Bronchial epithelial cell (primary cell): ENCODE data around the gene MGST2. TPM values are rescaled to one million over a fixed set of nuclear protein-coding genes. Genes with fewer than 3 reads are reported as not detected.

Source experiments
- DNase-seq: peaks from one replicate; pipeline ENCODE4 v3.0.0-alpha.2; 2010; ENCODE audit warnings: low read depth
- FAIRE-seq: peaks from 2 replicates; lab custom pipeline; 2011; peaks lifted over from hg19 to GRCh38; lab: Jason Lieb, UNC
- H3K27me3 ChIP-seq: 2 replicates; pipeline ENCODE4 v1.5.1; 2011; ENCODE audit warnings: low read length; ENCODE audit not compliant: control insufficient read depth, insufficient read depth
- H3K36me3 ChIP-seq: 2 replicates; pipeline ENCODE4 v1.5.1; 2011; ENCODE audit warnings: low read length; ENCODE audit not compliant: control insufficient read depth, insufficient read depth
- H3K4me3 ChIP-seq: 2 replicates; pipeline ENCODE4 v1.5.1; 2011; ENCODE audit warnings: mild to moderate bottlenecking, low read depth, low read length, control low read depth
- CTCF ChIP-seq: IDR thresholded peaks from 2 replicates; pipeline ENCODE4 v1.5.1; 2011; ENCODE audit warnings: mild to moderate bottlenecking, moderate library complexity, low read length, control low read depth, inconsistent platforms; ENCODE audit not compliant: insufficient read depth, severe bottlenecking
- total RNA-seq: library from RNA; depleted of rRNA; stranded (reverse); fragments of >200 nt; gene quantifications from 2 replicates; pipeline ENCODE4 v1.2.1, GENCODE V29; 2014

Gene MGST2
- total RNA-seq, 1 donor from 2014 or later: 28.7 TPM

- Histone ChIP-seq H3K4me3 (no peak overlapping the region), H3K36me3 (no peaks in the 10 kb centered on the region), H3K27me3 (no peaks in the 10 kb centered on the region)
- TF ChIP-seq CTCF: no peak
- DNase-seq: no peak
- no peak for FAIRE-seq
Measured at GRCh38 chr4:139728840-139729239, 63.2 kb downstream of the MGST2 start.

GRCh38 chr4:139732991-139733570 is 67.5 kb downstream of the MGST2 start:
- no peak for FAIRE-seq
- H3K36me3 ChIP-seq: no peaks in the 10 kb centered on the region
- no peak overlapping the region for H3K4me3 ChIP-seq
- no peaks in the 10 kb centered on the region for H3K27me3 ChIP-seq
- no peak for DNase-seq
- TF ChIP-seq CTCF: no peak

- H3K36me3 ChIP-seq: no peaks in the 10 kb centered on the region
- FAIRE-seq (no peak), DNase-seq (peak; percentile 65)
- no peak for TF ChIP-seq CTCF
- no peaks in the 10 kb centered on the region for H3K27me3 ChIP-seq
- peak overlapping the region; percentile 30 for H3K4me3 ChIP-seq
Measured at GRCh38 chr4:139734201-139734874, 68.7 kb downstream of the MGST2 start.

- FAIRE-seq: no peak
- Histone ChIP-seq H3K27me3 (no peaks in the 10 kb centered on the region), H3K36me3 (no peaks in the 10 kb centered on the region)
Measured at GRCh38 chr4:139734875-139735380, 69.3 kb downstream of the MGST2 start.

GRCh38 chr4:139735381-139736273 is 70.0 kb downstream of the MGST2 start:
- DNase-seq (no peak), FAIRE-seq (no peak)
- no peak for TF ChIP-seq CTCF
- H3K27me3 ChIP-seq: no peaks in the 10 kb centered on the region
- peak overlapping the region; percentile 30 for H3K4me3 ChIP-seq
- no peaks in the 10 kb centered on the region for H3K36me3 ChIP-seq

More at GRCh38 chr4:139734875-139735380, 69.3 kb downstream of the MGST2 start:
- peak overlapping the region; percentile 30 for H3K4me3 ChIP-seq
- TF ChIP-seq CTCF: peak; percentile 81
- peak; percentile 48 for DNase-seq
